Mesothelial cell of epicardium (in vitro differentiated cells): Measurements from ENCODE around the gene AOX1. TPM values are rescaled to one million over a fixed set of nuclear protein-coding genes. Genes with fewer than 3 reads are reported as not detected.
"Not testable (repeated sequence)": the region's sequence is repeated elsewhere in the genome, so short reads cannot be mapped to it uniquely, and the experiment has no call there.

Experiments used
- DNase-seq, 2 experiments: peaks; one replicate each; pipeline ENCODE4 v3.0.0; 2021; ENCODE audit warnings: low spot score in 2 of 2; ENCODE audit not compliant: unreplicated experiment in 2 of 2
- H3K27ac Mint-ChIP-seq: 2 replicates; pipeline ENCODE4 v1.8.0; 2021; ENCODE audit warnings: mixed read lengths
- H3K27me3 Mint-ChIP-seq: 2 replicates; pipeline ENCODE4 v1.8.0; 2021; ENCODE audit warnings: low read depth, mixed read lengths
- H3K36me3 Mint-ChIP-seq: 2 replicates; pipeline ENCODE4 v1.8.0; 2021; ENCODE audit warnings: mixed read lengths
- H3K4me1 Mint-ChIP-seq: 2 replicates; pipeline ENCODE4 v1.8.0; 2021; ENCODE audit warnings: mixed read lengths
- H3K4me3 Mint-ChIP-seq: 2 replicates; pipeline ENCODE4 v1.8.0; 2021; ENCODE audit warnings: mild to moderate bottlenecking, moderate library complexity, mixed read lengths
- H3K9me3 Mint-ChIP-seq: 2 replicates; pipeline ENCODE4 v1.8.0; 2021; ENCODE audit warnings: mixed read lengths
- total RNA-seq: library from RNA; stranded (reverse); gene quantifications from 3 replicates; pipeline ENCODE4 v1.2.1, GENCODE V29; 2021
- TF ChIP-seq, protein P1 (sequence below): fragments of 200-600 bp; sonication (generic); IDR thresholded peaks from one replicate; pipeline ENCODE4 v1.5.0; 2021; ENCODE audit warnings: antibody characterized with exemption; ENCODE audit not compliant: unreplicated experiment

Gene AOX1
- total RNA-seq, 1 donor from 2014 or later: 2.2 TPM

DNA sequence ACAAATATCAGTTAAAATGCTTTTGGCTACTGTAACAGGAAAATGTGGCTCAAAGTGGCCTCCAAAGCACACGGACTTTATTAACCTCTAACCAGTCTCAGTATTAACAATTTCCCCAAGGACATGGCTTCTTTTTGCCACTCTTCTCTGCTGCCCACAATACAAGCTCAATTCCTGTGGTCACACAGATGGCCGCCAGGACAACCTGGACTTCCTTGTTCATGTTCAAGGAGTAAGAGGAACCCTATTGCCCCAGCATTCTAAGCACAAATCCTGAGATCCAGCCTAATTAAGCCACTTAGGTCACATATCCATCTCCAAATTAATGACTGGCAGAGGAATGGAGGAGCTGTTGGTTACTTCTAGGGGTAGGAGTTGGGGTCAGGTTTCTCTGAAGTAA lies 38.2 kb downstream of the AOX1 start:
- no peaks in the 10 kb centered on the region for H3K36me3 Mint-ChIP-seq
- H3K4me1 Mint-ChIP-seq: peaks cover 24% of the 10 kb centered on the region
- no peaks in the 10 kb centered on the region for H3K9me3 Mint-ChIP-seq
- DNase-seq: no peak
- H3K27me3 Mint-ChIP-seq: peaks cover 3% of the 10 kb centered on the region
- TF ChIP-seq, protein P1, sequence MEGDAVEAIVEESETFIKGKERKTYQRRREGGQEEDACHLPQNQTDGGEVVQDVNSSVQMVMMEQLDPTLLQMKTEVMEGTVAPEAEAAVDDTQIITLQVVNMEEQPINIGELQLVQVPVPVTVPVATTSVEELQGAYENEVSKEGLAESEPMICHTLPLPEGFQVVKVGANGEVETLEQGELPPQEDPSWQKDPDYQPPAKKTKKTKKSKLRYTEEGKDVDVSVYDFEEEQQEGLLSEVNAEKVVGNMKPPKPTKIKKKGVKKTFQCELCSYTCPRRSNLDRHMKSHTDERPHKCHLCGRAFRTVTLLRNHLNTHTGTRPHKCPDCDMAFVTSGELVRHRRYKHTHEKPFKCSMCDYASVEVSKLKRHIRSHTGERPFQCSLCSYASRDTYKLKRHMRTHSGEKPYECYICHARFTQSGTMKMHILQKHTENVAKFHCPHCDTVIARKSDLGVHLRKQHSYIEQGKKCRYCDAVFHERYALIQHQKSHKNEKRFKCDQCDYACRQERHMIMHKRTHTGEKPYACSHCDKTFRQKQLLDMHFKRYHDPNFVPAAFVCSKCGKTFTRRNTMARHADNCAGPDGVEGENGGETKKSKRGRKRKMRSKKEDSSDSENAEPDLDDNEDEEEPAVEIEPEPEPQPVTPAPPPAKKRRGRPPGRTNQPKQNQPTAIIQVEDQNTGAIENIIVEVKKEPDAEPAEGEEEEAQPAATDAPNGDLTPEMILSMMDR: no peak
- no peak overlapping the region for H3K27ac Mint-ChIP-seq
- H3K4me3 Mint-ChIP-seq: no peak overlapping the region

DNA sequence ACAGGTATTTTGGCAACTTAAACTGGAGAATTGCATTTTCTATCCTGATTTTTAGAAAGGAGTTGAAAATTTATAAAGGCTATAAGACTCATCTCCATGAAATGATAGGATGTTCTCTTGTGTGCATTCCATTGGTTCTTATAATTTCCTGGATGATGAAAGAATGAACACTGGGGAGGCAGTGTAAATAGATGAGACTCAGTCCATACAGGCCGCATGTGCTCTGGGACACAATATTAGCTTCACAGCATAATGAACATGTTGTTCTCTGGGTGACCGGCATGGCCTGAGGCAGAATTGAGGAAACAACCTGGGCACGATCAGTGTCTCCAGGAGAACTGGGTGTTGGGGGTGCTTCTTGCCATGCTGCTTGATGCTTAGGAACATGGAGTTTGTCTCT lies 38.8 kb downstream of the AOX1 start:
- Mint-ChIP-seq H3K27me3 (peaks cover 3% of the 10 kb centered on the region), H3K4me3 (no peak overlapping the region), H3K27ac (no peak overlapping the region), H3K4me1 (peaks cover 18% of the 10 kb centered on the region), H3K36me3 (no peaks in the 10 kb centered on the region), H3K9me3 (no peaks in the 10 kb centered on the region)
- TF ChIP-seq, protein P1: no peak
- DNase-seq: no peak

DNA sequence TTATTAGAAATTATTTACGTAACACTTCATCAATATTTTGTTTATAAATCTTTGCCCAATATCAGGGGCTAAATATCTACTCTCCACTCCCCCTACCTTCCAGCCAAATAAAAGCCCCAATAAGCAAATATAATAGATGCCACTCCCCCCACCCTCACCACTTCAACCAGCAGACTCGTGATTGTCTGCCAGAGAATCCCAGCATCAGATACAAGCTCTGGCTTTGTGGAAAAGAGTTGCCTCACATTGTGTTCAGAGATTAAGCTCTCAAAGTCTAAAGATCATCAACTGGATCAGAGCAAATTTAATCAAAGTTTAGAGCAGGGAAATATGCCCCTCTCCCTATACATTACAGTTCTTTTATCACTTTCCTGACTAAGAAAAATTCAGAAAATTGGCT lies 39.5 kb downstream of the AOX1 start:
- no peak for DNase-seq
- no peaks in the 10 kb centered on the region for H3K9me3 Mint-ChIP-seq
- no peak overlapping the region for H3K27ac Mint-ChIP-seq
- H3K36me3 Mint-ChIP-seq: no peaks in the 10 kb centered on the region
- TF ChIP-seq, protein P1: no peak
- H3K4me3 Mint-ChIP-seq: no peak overlapping the region
- peaks cover 3% of the 10 kb centered on the region for H3K27me3 Mint-ChIP-seq
- H3K4me1 Mint-ChIP-seq: peaks cover 17% of the 10 kb centered on the region

DNA sequence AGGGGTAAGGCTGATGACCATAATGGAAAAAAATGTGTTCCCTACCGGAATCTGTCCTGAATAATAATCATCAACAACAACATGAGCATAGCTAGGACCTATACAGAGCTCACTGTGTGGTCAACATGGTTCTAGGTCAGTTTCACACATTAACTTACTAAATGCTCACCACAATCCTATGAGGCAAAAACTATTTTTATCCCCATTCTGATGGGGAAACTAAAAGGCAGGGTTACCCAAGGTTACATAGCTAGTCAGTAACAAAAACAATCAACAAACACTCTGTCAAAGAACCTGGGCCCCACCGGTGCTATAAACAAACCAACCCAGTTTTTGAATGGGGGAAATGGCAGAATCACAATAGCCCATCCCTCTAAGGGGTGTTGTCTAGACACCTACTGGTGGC lies 40.1 kb downstream of the AOX1 start:
- DNase-seq: no peak

DNA sequence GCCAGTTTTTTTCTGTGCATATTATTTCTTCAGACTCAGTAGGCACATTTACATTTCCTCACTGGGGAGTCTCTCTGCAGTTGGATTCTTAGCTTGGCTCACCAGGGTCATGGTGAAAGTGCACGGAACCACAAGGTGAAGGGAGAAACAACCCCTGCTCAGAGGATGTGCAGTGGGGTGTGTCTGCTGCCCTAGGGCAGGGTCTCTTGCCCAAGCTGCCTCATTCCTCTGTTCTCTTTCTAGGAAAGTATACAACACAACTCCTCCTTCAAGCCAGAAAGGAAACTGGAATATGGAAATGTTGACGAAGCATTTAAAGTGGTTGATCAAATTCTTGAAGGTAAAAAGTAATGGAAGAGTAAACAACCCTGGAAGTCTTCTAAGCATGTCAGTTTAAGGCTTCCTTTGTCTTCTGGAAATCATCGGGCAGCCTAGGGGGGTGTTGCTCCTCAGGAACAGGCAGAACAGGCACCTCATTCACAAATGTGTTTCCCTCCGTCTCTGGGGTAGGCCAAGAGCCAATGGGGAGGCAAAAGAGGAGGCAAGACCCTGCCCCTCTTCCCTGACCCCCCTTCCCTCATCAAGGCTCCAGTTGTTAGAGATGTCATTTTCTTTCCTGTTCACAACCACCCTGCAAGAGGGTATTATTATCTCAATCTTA lies 41.4 kb downstream of the AOX1 start:
- no peaks in the 10 kb centered on the region for H3K36me3 Mint-ChIP-seq
- H3K9me3 Mint-ChIP-seq: no peaks in the 10 kb centered on the region
- no peak overlapping the region for H3K27ac Mint-ChIP-seq
- H3K27me3 Mint-ChIP-seq: peaks cover 3% of the 10 kb centered on the region
- H3K4me3 Mint-ChIP-seq: no peak overlapping the region
- DNase-seq: no peak
- TF ChIP-seq, protein P1: no peak
- peaks cover 12% of the 10 kb centered on the region for H3K4me1 Mint-ChIP-seq

More for the DNA sequence above, 40.1 kb downstream of the AOX1 start:
- Mint-ChIP-seq H3K27ac (no peak overlapping the region), H3K9me3 (no peaks in the 10 kb centered on the region), H3K4me3 (no peak overlapping the region), H3K4me1 (peaks cover 16% of the 10 kb centered on the region), H3K36me3 (no peaks in the 10 kb centered on the region), H3K27me3 (peaks cover 3% of the 10 kb centered on the region)
- TF ChIP-seq, protein P1: no peak

DNA sequence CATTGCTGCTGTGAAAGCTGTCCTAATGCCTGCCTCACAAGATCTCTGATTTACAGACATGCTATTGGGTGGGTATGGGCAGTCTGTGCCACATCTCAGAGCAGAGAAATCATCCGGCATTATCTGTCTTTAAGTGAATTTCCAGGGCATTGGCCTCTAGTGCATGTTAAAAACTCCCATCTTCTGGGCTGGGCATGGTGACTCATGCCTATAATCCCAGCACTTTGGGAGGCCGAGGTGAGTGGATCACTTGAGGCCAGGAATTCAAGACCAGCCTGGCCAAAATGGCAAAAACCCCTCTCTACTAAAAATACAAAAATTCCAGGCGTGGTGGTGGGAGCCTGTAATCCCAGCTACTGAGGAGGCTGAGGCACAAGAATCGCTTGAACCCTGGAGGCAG lies 42.6 kb downstream of the AOX1 start:
- H3K9me3 Mint-ChIP-seq, DNase-seq, H3K36me3 Mint-ChIP-seq, H3K4me1 Mint-ChIP-seq, H3K27ac Mint-ChIP-seq, H3K27me3 Mint-ChIP-seq, H3K4me3 Mint-ChIP-seq: not testable (repeated sequence)
